ENCODE measurements around the gene NTN5. TPM values are rescaled to one million over a fixed set of nuclear protein-coding genes. Genes with fewer than 3 reads are reported as not detected.

The NTN5 gene
- total RNA-seq, 4 donors from 2014 or later, result not detected

GRCh38 chr19:48624067-48624594, 48.7 kb downstream of the NTN5 start:
- DNase-seq, result peak; percentile 97 to 98
- peak; percentile 68 to 72 for ATAC-seq
- H3K27me3 ChIP-seq, result no peaks in the 10 kb centered on the region
- in situ Hi-C loops (cut with MboI; ENCODE audit: low sequenced_read_pairs in 4 of 4) (no loop called here), intact Hi-C loops (cut with DNase I; ENCODE audit: low total_unique reads) (no loop called here)
- peak in 2 of 5 experiments; percentile 7 to 15 for TF ChIP-seq CTCF (IDR thresholded peaks at IDR 0.05 in 4 of 5, conservative IDR thresholded peaks at IDR 0.05 in 1 of 5)
- TF ChIP-seq POLR2A (IDR thresholded peaks at IDR 0.05), result peak in 1 of 2 donors; percentile 74
- peak overlapping the region; percentile 90 to 99 (median 94) for H3K27ac ChIP-seq
- peaks cover 24 to 28% of the 10 kb centered on the region in 2 donors for H3K4me1 ChIP-seq
- peak overlapping the region; percentile 55 to 75 (median 72) for H3K4me3 ChIP-seq
- H3K36me3 ChIP-seq, result peaks cover 0 to 4% of the 10 kb centered on the region in 2 donors
- H3K9me3 ChIP-seq, result no peaks in the 10 kb centered on the region

- no peaks in the 10 kb centered on the region for H3K27me3 ChIP-seq
- no peak for DNase-seq
- TF ChIP-seq POLR2A (IDR thresholded peaks at IDR 0.05), result no peak
- no peak for TF ChIP-seq CTCF (IDR thresholded peaks at IDR 0.05 in 4 of 5, conservative IDR thresholded peaks at IDR 0.05 in 1 of 5)
- H3K4me3 ChIP-seq, result peak overlapping the region; percentile 3 to 75 (median 56)
- peaks cover 24 to 28% of the 10 kb centered on the region in 2 donors for H3K4me1 ChIP-seq
- intact Hi-C loops (cut with DNase I; ENCODE audit: low total_unique reads) (no loop called here), in situ Hi-C loops (cut with MboI; ENCODE audit: low sequenced_read_pairs in 4 of 4) (no loop called here)
- H3K27ac ChIP-seq, result peak overlapping the region; percentile 90 to 99 (median 94)
- ATAC-seq, result no peak
- peaks cover 0 to 4% of the 10 kb centered on the region in 2 donors for H3K36me3 ChIP-seq
- H3K9me3 ChIP-seq, result no peaks in the 10 kb centered on the region
Measured at GRCh38 chr19:48623556-48624066, 49.2 kb downstream of the NTN5 start.

GRCh38 chr19:48619692-48620585, 52.9 kb downstream of the NTN5 start:
- peaks cover 36 to 47% of the 10 kb centered on the region in 2 donors for H3K4me1 ChIP-seq
- peaks cover 3 to 28% of the 10 kb centered on the region in 2 donors for H3K36me3 ChIP-seq
- no peaks in the 10 kb centered on the region for H3K27me3 ChIP-seq
- in situ Hi-C loops (cut with MboI; ENCODE audit: low sequenced_read_pairs in 4 of 4), result no loop called here
- peak overlapping the region; percentile 66 to 96 (median 79) for H3K4me3 ChIP-seq
- ATAC-seq (no peak), DNase-seq (no peak)
- no peak for TF ChIP-seq POLR2A (IDR thresholded peaks at IDR 0.05)
- peak in 1 of 5 experiments; percentile 11 for TF ChIP-seq CTCF (IDR thresholded peaks at IDR 0.05 in 4 of 5, conservative IDR thresholded peaks at IDR 0.05 in 1 of 5)
- intact Hi-C loops (cut with DNase I; ENCODE audit: low total_unique reads), result loop anchor here (2.0 kb wide), 2 partner anchors 15 to 51 kb away; no protein-coding TSS in a partner anchor
- peak overlapping the region; percentile 92 to 99 (median 96) for H3K27ac ChIP-seq
- H3K9me3 ChIP-seq, result no peaks in the 10 kb centered on the region

- intact Hi-C loops (cut with DNase I; ENCODE audit: low total_unique reads), result loop anchor here (2.0 kb wide), 2 partner anchors 16 to 50 kb away; no protein-coding TSS in a partner anchor
- Histone ChIP-seq H3K9me3 (no peaks in the 10 kb centered on the region), H3K27ac (peak within 1 kb of the TSS; percentile 92 to 99 (median 96)), H3K4me1 (peaks cover 33 to 48% of the 10 kb centered on the region in 2 donors), H3K4me3 (peak within 1 kb of the TSS; percentile 66 to 96 (median 79)), H3K36me3 (peaks cover 3 to 29% of the 10 kb centered on the region in 2 donors), H3K27me3 (no peaks in the 10 kb centered on the region)
- in situ Hi-C loops (cut with MboI; ENCODE audit: low sequenced_read_pairs in 4 of 4), result no loop called here
- DNase-seq (peak; percentile 98 to 99), ATAC-seq (peak; percentile 86 to 93)
- TF ChIP-seq CTCF (IDR thresholded peaks at IDR 0.05 in 4 of 5, conservative IDR thresholded peaks at IDR 0.05 in 1 of 5), result peak in 1 of 5 experiments; percentile 13
- TF ChIP-seq POLR2A (IDR thresholded peaks at IDR 0.05), result peak; percentile 94 to 95
Measured at GRCh38 chr19:48618916-48619691, 53.7 kb downstream of the NTN5 start, which contains the start of the genes RPL18 and SPHK2. TSS of gene RPL18 (minus strand) at chr19:48619178. CDS start at chr19:48619143, 35 bp downstream. TSS of gene SPHK2 (plus strand) at chr19:48619506. CDS start at chr19:48620515, 1,009 bp downstream.
